UCSD-AML1 (cell line): ENCODE measurements around the gene ACTN3.
"Not testable (repeated sequence)": the region's sequence is repeated elsewhere in the genome, so short reads cannot be mapped to it uniquely, and the experiment has no call there.

Experiments
- DNase-seq: peaks from one replicate; lab custom pipeline; 2025; ENCODE audit not compliant: unreplicated experiment; lab: John Stamatoyannopoulos, UW

ACTN3 gene

GRCh38 chr11:66595245-66595904, 48.7 kb downstream of the ACTN3 start:
- no peak for DNase-seq

GRCh38 chr11:66598993-66599392, 52.3 kb downstream of the ACTN3 start:
- DNase-seq, result no peak

DNA sequence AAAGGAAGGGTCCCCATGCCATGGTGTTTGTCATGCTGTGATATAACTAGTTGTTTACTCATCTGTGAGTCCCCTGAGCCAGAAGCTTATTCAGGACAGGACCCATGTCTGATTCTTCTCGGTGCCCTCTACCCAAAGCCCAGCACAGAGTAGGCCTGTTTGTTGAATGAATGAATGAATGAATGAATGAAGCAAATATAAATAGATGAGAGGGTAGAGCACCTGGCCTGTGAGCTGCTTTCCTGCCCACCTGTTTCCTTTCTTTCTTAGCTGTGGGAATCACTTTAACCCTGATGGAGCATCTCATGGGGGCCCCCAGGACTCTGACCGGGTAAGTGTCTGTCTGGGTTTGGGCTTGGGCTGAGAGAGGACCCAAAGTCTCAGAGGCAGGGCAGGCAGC, 53.5 kb downstream of the ACTN3 start:
- DNase-seq, result no peak

DNA sequence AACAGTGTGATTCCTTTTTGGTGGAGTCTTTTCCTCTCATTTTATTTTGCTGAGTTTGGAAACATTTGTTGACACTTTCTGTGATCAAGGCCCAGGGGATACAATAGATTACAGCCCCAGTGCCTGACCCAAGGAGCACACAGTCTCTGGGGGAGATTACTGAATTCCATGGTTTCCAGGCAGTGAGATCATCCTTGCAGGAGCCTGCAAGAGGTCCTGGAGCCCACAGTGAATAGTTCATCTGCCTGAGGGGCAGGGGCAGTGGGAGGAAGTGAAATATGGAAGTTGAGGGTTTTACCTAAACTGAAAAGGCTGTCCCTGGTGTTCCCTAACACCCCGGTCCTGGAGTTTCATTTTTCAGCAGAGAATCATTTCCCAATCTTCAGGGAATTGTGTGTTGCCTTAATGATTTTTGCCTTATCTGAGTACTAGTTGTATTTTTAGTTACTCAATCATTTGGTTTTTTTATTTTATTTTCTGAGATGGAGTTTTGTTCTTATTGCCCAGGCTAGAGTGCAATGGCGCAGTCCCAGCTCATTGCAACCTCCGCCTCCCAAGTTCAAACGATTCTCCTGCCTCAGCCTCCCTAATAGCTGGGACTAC, 54.0 kb downstream of the ACTN3 start:
- DNase-seq, result no peak

GRCh38 chr11:66603072-66603471, 56.4 kb downstream of the ACTN3 start:
- no peak for DNase-seq

GRCh38 chr11:66604155-66604554, 57.5 kb downstream of the ACTN3 start:
- DNase-seq, result no peak

GRCh38 chr11:66606608-66607007, 59.9 kb downstream of the ACTN3 start:
- not testable (repeated sequence) for DNase-seq

GRCh38 chr11:66607126-66607834, 60.6 kb downstream of the ACTN3 start:
- DNase-seq, result no peak

DNA sequence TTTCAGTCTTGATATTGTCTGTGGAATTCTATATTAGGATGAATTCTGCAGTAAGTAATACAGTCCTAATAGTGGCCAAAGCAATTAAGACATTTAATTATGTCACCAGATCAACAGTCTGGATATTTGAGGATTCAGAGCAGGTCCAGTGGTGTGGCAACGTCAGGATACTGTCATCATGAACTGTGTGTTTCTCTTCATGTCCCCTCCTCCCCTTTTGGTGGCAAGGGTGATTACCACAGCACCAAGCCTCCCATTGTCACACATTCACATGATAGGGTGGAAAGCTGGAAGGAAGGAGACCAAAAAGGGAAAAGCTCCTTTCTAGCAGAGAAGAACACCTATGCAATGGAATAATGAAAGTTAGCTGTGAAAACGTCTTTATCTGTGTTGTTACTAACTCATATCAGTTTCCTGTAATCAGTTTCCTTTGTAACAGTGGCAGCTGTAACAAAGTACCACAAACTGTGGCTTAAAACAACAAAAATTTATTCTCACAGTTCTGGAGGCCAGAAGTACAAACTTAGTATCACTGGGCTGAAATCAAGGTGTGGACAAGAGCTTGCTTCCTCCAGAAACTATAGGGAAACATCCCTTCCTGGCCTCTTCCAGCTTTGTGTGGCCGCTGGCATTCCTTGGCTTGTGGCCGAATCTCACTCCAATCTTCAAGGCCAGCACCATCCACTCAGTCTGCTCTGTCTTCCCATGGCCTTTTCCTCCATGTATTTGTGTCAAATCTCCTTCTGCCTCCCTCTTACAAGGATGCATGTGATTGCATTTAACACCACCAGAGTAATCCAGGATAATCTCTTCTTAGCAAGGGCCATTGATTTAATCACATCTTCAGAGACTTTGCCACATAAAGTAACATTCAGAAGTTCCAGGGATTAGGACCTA, 63.3 kb downstream of the ACTN3 start:
- no peak for DNase-seq

- no peak for DNase-seq
These were observed 65.8 kb downstream of the ACTN3 start for GRCh38 chr11:66612458-66612857.
